GM23338 (cell line): Measurements from ENCODE around the gene CT47C1. TPM values are rescaled to one million over a fixed set of nuclear protein-coding genes. Genes with fewer than 3 reads are reported as not detected.
"Not testable (repeated sequence)": the region's sequence is repeated elsewhere in the genome, so short reads cannot be mapped to it uniquely, and the experiment has no call there.

Source experiments
- ATAC-seq: fragments of 200-7000 bp; cut with Tn5 transposase; 3 replicates; pipeline ENCODE4 v1.9.1; 2020
- DNase-seq: peaks from one replicate; pipeline ENCODE4 v3.0.0-alpha.2; 2015; ENCODE audit warnings: low spot score
- H2AFZ ChIP-seq: fragments of 200-600 bp; sonication (generic); 2 replicates; pipeline ENCODE4 v1.8.0; 2016; ENCODE audit warnings: antibody characterized with exemption, mild to moderate bottlenecking, moderate library complexity
- H3F3A ChIP-seq: fragments of 200-600 bp; sonication (generic); replicated peaks from 2 replicates; pipeline ENCODE4 v1.8.0; 2017; ENCODE audit warnings: antibody characterized with exemption, mixed run types, low read depth
- H3K27ac ChIP-seq: fragments of 200-600 bp; sonication (generic); 2 replicates; pipeline ENCODE4 v1.6.1; 2016; ENCODE audit warnings: low read depth
- H3K27me3 ChIP-seq: fragments of 200-600 bp; sonication (generic); 2 replicates; pipeline ENCODE4 v1.8.0; 2016; ENCODE audit warnings: mild to moderate bottlenecking, mixed run types, moderate library complexity; ENCODE audit not compliant: insufficient read depth
- H3K36me3 ChIP-seq: fragments of 200-600 bp; sonication (generic); 2 replicates; pipeline ENCODE4 v1.8.0; 2016; ENCODE audit warnings: mild to moderate bottlenecking; ENCODE audit not compliant: insufficient read depth
- H3K4me1 ChIP-seq: fragments of 200-600 bp; sonication (generic); 2 replicates; pipeline ENCODE4 v1.8.0; 2016; ENCODE audit warnings: mild to moderate bottlenecking, moderate library complexity; ENCODE audit not compliant: insufficient read depth
- H3K4me2 ChIP-seq: fragments of 200-600 bp; sonication (generic); 2 replicates; pipeline ENCODE4 v1.7.1; 2017; ENCODE audit warnings: mixed run types
- H3K4me3 ChIP-seq: fragments of 200-600 bp; sonication (generic); 2 replicates; pipeline ENCODE4 v1.6.1; 2016; ENCODE audit warnings: mixed run types
- H3K79me2 ChIP-seq: fragments of 200-600 bp; sonication (generic); replicated peaks from 2 replicates; pipeline ENCODE4 v1.8.0; 2017; ENCODE audit warnings: mild to moderate bottlenecking; ENCODE audit not compliant: insufficient read depth
- H3K9me2 ChIP-seq: fragments of 200-600 bp; sonication (generic); 2 replicates; pipeline ENCODE4 v1.8.0; 2017; ENCODE audit not compliant: insufficient read depth
- H4K20me1 ChIP-seq: fragments of 200-600 bp; sonication (generic); replicated peaks from 2 replicates; pipeline ENCODE4 v1.8.0; 2017; ENCODE audit warnings: mild to moderate bottlenecking; ENCODE audit not compliant: insufficient read depth
- H3K27ac Mint-ChIP-seq: 2 replicates; pipeline ENCODE4 v1.8.0; 2020; ENCODE audit warnings: inconsistent platforms, mild to moderate bottlenecking, moderate library complexity, mixed read lengths
- H3K27me3 Mint-ChIP-seq: 3 replicates; pipeline ENCODE4 v1.8.0; 2022; ENCODE audit warnings: low read depth, mild to moderate bottlenecking, moderate library complexity, mixed read lengths, inconsistent platforms; ENCODE audit not compliant: insufficient read depth, poor library complexity
- H3K36me3 Mint-ChIP-seq: 3 replicates; pipeline ENCODE4 v1.8.0; 2021; ENCODE audit warnings: low read depth, mild to moderate bottlenecking, inconsistent platforms, moderate library complexity, mixed read lengths
- H3K4me1 Mint-ChIP-seq: 3 replicates; pipeline ENCODE4 v1.8.0; 2020; ENCODE audit warnings: mild to moderate bottlenecking, inconsistent platforms, mixed read lengths
- H3K4me3 Mint-ChIP-seq: 3 replicates; pipeline ENCODE4 v1.8.0; 2021; ENCODE audit warnings: moderate library complexity, mild to moderate bottlenecking, inconsistent platforms, mixed read lengths
- H3K9me3 Mint-ChIP-seq: 3 replicates; pipeline ENCODE4 v1.8.0; 2020; ENCODE audit warnings: moderate library complexity, mild to moderate bottlenecking, inconsistent platforms, mixed read lengths
- ETS1 ChIP-seq: IDR thresholded peaks from 2 replicates; pipeline ENCODE4 v1.6.1; 2016; ENCODE audit warnings: antibody characterized with exemption
- EZH2 ChIP-seq: fragments of 200-600 bp; sonication (generic); IDR thresholded peaks from one replicate; pipeline ENCODE4 v1.8.0; 2017; ENCODE audit warnings: antibody characterized with exemption, mild to moderate bottlenecking, low read depth; ENCODE audit not compliant: unreplicated experiment
- EZH2phosphoT487 ChIP-seq: fragments of 200-600 bp; sonication (generic); IDR thresholded peaks from one replicate; pipeline ENCODE4 v1.8.1; 2018; ENCODE audit warnings: antibody characterized with exemption; ENCODE audit not compliant: unreplicated experiment
- JUNB ChIP-seq: IDR thresholded peaks from one replicate; pipeline ENCODE4 v1.6.1; 2016; ENCODE audit warnings: antibody characterized with exemption; ENCODE audit not compliant: unreplicated experiment
- NANOG ChIP-seq: IDR thresholded peaks from 2 replicates; pipeline ENCODE4 v1.6.1; 2016; ENCODE audit warnings: antibody characterized with exemption, borderline replicate concordance
- POLR2AphosphoS5 ChIP-seq: IDR thresholded peaks from 2 replicates; pipeline ENCODE4 v1.6.1; 2016; ENCODE audit warnings: antibody characterized with exemption, low read depth
- REST ChIP-seq: IDR thresholded peaks from one replicate; pipeline ENCODE4 v1.6.1; 2018; ENCODE audit warnings: antibody characterized with exemption; ENCODE audit not compliant: unreplicated experiment
- STAT1 ChIP-seq: IDR thresholded peaks from one replicate; pipeline ENCODE4 v1.6.1; 2016; ENCODE audit warnings: antibody characterized with exemption; ENCODE audit not compliant: unreplicated experiment
- ZNF114 ChIP-seq: fragments of 250-450 bp; sonication (Bioruptor Pico); IDR thresholded peaks from 2 replicates; pipeline ENCODE4 v1.5.0; 2020; ENCODE audit warnings: mild to moderate bottlenecking, moderate library complexity
- ZNF331 ChIP-seq: fragments of 250-450 bp; sonication (Bioruptor Pico); IDR thresholded peaks from 2 replicates; pipeline ENCODE4 v1.5.0; 2020; ENCODE audit warnings: low read depth, mild to moderate bottlenecking, moderate library complexity
- polyA plus RNA-seq: library from polyadenylated mRNA; unstranded; fragments of >200 nt; fragmentation: Nextera tagmentation; extraction: Ambion mirVana; gene quantifications from 2 replicates; pipeline ENCODE4 v1.2.1, GENCODE V29; 2016
- total RNA-seq: library from RNA; depleted of rRNA; stranded (reverse); fragments of >200 nt; shearing (Covaris generic); gene quantifications from 2 replicates; pipeline ENCODE4 v1.2.3, GENCODE V29; 2014
- TF ChIP-seq, protein P1 (sequence below), 2 experiments: fragments of 200-600 bp in 1 of 2; sonication (generic) in 1 of 2; conservative IDR thresholded peaks; 2 replicates each; pipeline versions ENCODE4 v1.5.1 to v1.6.1; 2016 to 2017; ENCODE audit warnings: antibody characterized with exemption in 2 of 2, low read depth in 2 of 2, mild to moderate bottlenecking in 2 of 2, moderate library complexity in 1 of 2

Gene CT47C1
- total and polyA plus RNA-seq, 2 experiments from 2014 or later, result not detected

GRCh38 chrX:119029656-119030055 lies 43.1 kb upstream of the CT47C1 start:
- not testable (repeated sequence) for H3F3A ChIP-seq, H3K9me2 ChIP-seq, H3K36me3 Mint-ChIP-seq, DNase-seq, H3K4me1 ChIP-seq, H3K4me3 Mint-ChIP-seq, ATAC-seq, H3K4me1 Mint-ChIP-seq, H3K27ac Mint-ChIP-seq, H3K27me3 Mint-ChIP-seq, H3K27me3 ChIP-seq, H3K36me3 ChIP-seq, H3K4me2 ChIP-seq, H2AFZ ChIP-seq, H3K4me3 ChIP-seq, H4K20me1 ChIP-seq, H3K79me2 ChIP-seq, H3K27ac ChIP-seq
- H3K9me3 Mint-ChIP-seq, result peaks cover 28% of the 10 kb centered on the region

- no peaks in the 10 kb centered on the region for H3K9me2 ChIP-seq
- Mint-ChIP-seq H3K4me3 (no peak overlapping the region), H3K27me3 (peaks cover 2% of the 10 kb centered on the region), H3K4me1 (no peaks in the 10 kb centered on the region), H3K27ac (no peak overlapping the region), H3K9me3 (peaks cover 29% of the 10 kb centered on the region), H3K36me3 (peaks cover 7% of the 10 kb centered on the region; the same call in 2 of the 3 replicates)
- H2AFZ ChIP-seq, result no peak overlapping the region
- DNase-seq (no peak), ATAC-seq (no peak)
- no peak overlapping the region for H3K4me2 ChIP-seq
- no peaks in the 10 kb centered on the region for H3K27me3 ChIP-seq
- H4K20me1 ChIP-seq, result no peaks in the 10 kb centered on the region
- H3F3A ChIP-seq, result no peaks in the 10 kb centered on the region
- no peak overlapping the region for H3K27ac ChIP-seq
- no peaks in the 10 kb centered on the region for H3K4me1 ChIP-seq
- H3K36me3 ChIP-seq, result no peaks in the 10 kb centered on the region
- H3K4me3 ChIP-seq, result no peak overlapping the region
- H3K79me2 ChIP-seq, result no peaks in the 10 kb centered on the region
- no peak for TF ChIP-seq ETS1
- no peak for TF ChIP-seq ZNF114 (CRISPR knock-in tag)
- TF ChIP-seq REST, result no peak
- TF ChIP-seq JUNB, result no peak
- no peak for TF ChIP-seq ZNF331
- no peak for TF ChIP-seq EZH2
- TF ChIP-seq POLR2AphosphoS5, result no peak
- TF ChIP-seq NANOG, result no peak
- TF ChIP-seq, protein P1, sequence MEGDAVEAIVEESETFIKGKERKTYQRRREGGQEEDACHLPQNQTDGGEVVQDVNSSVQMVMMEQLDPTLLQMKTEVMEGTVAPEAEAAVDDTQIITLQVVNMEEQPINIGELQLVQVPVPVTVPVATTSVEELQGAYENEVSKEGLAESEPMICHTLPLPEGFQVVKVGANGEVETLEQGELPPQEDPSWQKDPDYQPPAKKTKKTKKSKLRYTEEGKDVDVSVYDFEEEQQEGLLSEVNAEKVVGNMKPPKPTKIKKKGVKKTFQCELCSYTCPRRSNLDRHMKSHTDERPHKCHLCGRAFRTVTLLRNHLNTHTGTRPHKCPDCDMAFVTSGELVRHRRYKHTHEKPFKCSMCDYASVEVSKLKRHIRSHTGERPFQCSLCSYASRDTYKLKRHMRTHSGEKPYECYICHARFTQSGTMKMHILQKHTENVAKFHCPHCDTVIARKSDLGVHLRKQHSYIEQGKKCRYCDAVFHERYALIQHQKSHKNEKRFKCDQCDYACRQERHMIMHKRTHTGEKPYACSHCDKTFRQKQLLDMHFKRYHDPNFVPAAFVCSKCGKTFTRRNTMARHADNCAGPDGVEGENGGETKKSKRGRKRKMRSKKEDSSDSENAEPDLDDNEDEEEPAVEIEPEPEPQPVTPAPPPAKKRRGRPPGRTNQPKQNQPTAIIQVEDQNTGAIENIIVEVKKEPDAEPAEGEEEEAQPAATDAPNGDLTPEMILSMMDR (conservative IDR thresholded peaks at IDR 0.05; ENCODE audit: low read depth in 2 of 2), result no peak
- TF ChIP-seq STAT1, result no peak
- TF ChIP-seq EZH2phosphoT487, result no peak
These were observed 41.8 kb upstream of the CT47C1 start for GRCh38 chrX:119030990-119031389.
